Hepatocyte (in vitro differentiated cells): ENCODE measurements around the gene LILRA2. TPM values are rescaled to one million over a fixed set of nuclear protein-coding genes. Genes with fewer than 3 reads are reported as not detected.

Experiments used
- DNase-seq: peaks from one replicate; pipeline ENCODE4 v3.0.0-alpha.2; 2016; ENCODE audit warnings: low spot score
- H2AFZ ChIP-seq: fragments of 200-600 bp; sonication (generic); 2 replicates; pipeline ENCODE4 v1.6.0; 2016; ENCODE audit warnings: antibody characterized with exemption, mild to moderate bottlenecking
- H3K27ac ChIP-seq: fragments of 200-600 bp; sonication (generic); 2 replicates; pipeline ENCODE4 v1.5.1; 2016; ENCODE audit warnings: mild to moderate bottlenecking
- H3K27me3 ChIP-seq: fragments of 200-600 bp; sonication (generic); 2 replicates; pipeline ENCODE4 v1.6.1; 2016
- H3K36me3 ChIP-seq: fragments of 200-600 bp; sonication (generic); replicated peaks from 2 replicates; pipeline ENCODE4 v1.5.1; 2016; ENCODE audit warnings: low read depth; ENCODE audit not compliant: insufficient read depth
- H3K4me1 ChIP-seq: fragments of 200-600 bp; sonication (generic); 2 replicates; pipeline ENCODE4 v1.5.1; 2016; ENCODE audit warnings: mild to moderate bottlenecking, moderate library complexity; ENCODE audit not compliant: insufficient read depth
- H3K4me2 ChIP-seq: fragments of 200-600 bp; sonication (generic); 2 replicates; pipeline ENCODE4 v1.6.0; 2016
- H3K4me3 ChIP-seq: fragments of 200-600 bp; sonication (generic); 2 replicates; pipeline ENCODE4 v1.5.1; 2016; ENCODE audit warnings: mild to moderate bottlenecking
- H3K79me2 ChIP-seq: fragments of 200-600 bp; sonication (generic); 2 replicates; pipeline ENCODE4 v1.6.0; 2017; ENCODE audit warnings: mild to moderate bottlenecking
- H3K9me2 ChIP-seq: fragments of 200-600 bp; sonication (generic); replicated peaks from 2 replicates; pipeline ENCODE4 v1.6.0; 2017; ENCODE audit warnings: mild to moderate bottlenecking; ENCODE audit not compliant: insufficient read depth
- H3K9me3 ChIP-seq: fragments of 200-600 bp; sonication (generic); 2 replicates; pipeline ENCODE4 v1.5.1; 2016; ENCODE audit warnings: low read depth, mild to moderate bottlenecking
- H4K20me1 ChIP-seq: fragments of 200-600 bp; sonication (generic); 2 replicates; pipeline ENCODE4 v1.6.0; 2016; ENCODE audit warnings: mild to moderate bottlenecking; ENCODE audit not compliant: insufficient read depth, poor library complexity, severe bottlenecking
- CTCF ChIP-seq: fragments of 200-600 bp; sonication (generic); IDR thresholded peaks from 2 replicates; pipeline ENCODE4 v1.5.1; 2016; ENCODE audit warnings: antibody characterized with exemption, mild to moderate bottlenecking; ENCODE audit not compliant: poor library complexity
- EZH2 ChIP-seq: fragments of 200-600 bp; sonication (generic); IDR thresholded peaks from 2 replicates; pipeline ENCODE4 v1.6.1; 2016; ENCODE audit warnings: antibody characterized with exemption, mild to moderate bottlenecking, borderline replicate concordance
- EZH2phosphoT487 ChIP-seq: fragments of 200-600 bp; sonication (generic); IDR thresholded peaks from one replicate; pipeline ENCODE4 v1.6.1; 2018; ENCODE audit warnings: antibody characterized with exemption, mild to moderate bottlenecking, low read depth, moderate library complexity; ENCODE audit not compliant: unreplicated experiment, severe bottlenecking
- WGBS: methylation state at CpG from one replicate; pipeline ENCODE4 v1.1.6; 2016; ENCODE audit warnings: low lambda C conversion rate; ENCODE audit errors: missing lambda C conversion rate; 5-methylcytosine and 5-hydroxymethylcytosine counted together
- polyA plus RNA-seq: library from polyadenylated mRNA; unstranded; fragments of >200 nt; fragmentation: Nextera tagmentation; extraction: Ambion mirVana; gene quantifications from 2 replicates; pipeline ENCODE4 v1.2.1, GENCODE V29; 2016
- total RNA-seq: library from RNA; depleted of rRNA; stranded (reverse); fragments of >200 nt; gene quantifications from 2 replicates; pipeline ENCODE4 v1.2.3, GENCODE V29; 2014

Gene LILRA2
- total and polyA plus RNA-seq, 2 experiments from 2014 or later = not detected

- Histone ChIP-seq H3K79me2 (no peaks in the 10 kb centered on the region), H3K9me2 (no peaks in the 10 kb centered on the region), H3K36me3 (no peaks in the 10 kb centered on the region), H4K20me1 (no peaks in the 10 kb centered on the region), H2AFZ (no peak overlapping the region), H3K9me3 (no peaks in the 10 kb centered on the region), H3K4me1 (no peaks in the 10 kb centered on the region), H3K4me2 (no peak overlapping the region), H3K4me3 (no peak overlapping the region), H3K27me3 (no peaks in the 10 kb centered on the region), H3K27ac (no peak overlapping the region)
- 62% methylated on average over 5 of the region's 5 CpGs for WGBS
- DNase-seq = no peak
- TF ChIP-seq EZH2 (no peak), CTCF (no peak), EZH2phosphoT487 (no peak)
These were observed 34.2 kb downstream of the LILRA2 start for GRCh38 chr19:54607785-54608150.

DNA sequence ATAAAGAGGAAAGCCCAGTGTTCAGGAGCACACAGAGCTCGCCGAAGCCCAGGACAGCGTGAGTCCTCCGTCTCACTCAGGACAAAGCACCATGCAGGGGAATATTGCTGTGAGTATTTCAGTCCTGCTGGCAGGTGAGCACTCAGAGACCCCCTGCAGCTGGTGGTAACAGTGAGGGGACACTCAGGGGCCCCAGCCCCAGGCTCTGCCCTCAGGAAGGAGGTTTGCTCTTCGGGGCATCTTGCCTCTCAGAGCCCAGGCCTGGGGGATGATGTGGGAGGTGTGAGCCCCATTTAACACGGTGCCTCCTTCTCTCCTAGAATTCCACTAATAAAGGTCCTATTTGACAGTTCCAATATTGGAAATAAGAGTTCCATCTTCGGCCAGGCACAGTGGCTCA, 34.6 kb downstream of the LILRA2 start:
- no peak overlapping the region for H3K27ac ChIP-seq
- no peaks in the 10 kb centered on the region for H3K79me2 ChIP-seq
- H3K9me2 ChIP-seq = no peaks in the 10 kb centered on the region
- H3K9me3 ChIP-seq = no peaks in the 10 kb centered on the region
- H4K20me1 ChIP-seq = no peaks in the 10 kb centered on the region
- no peak overlapping the region for H2AFZ ChIP-seq
- H3K4me2 ChIP-seq = no peak overlapping the region
- H3K4me3 ChIP-seq = no peak overlapping the region
- no peak for DNase-seq
- H3K4me1 ChIP-seq = no peaks in the 10 kb centered on the region
- TF ChIP-seq EZH2 (no peak), CTCF (no peak), EZH2phosphoT487 (no peak)
- H3K27me3 ChIP-seq = no peaks in the 10 kb centered on the region
- 75% methylated on average over 7 of the region's 7 CpGs for WGBS
- no peaks in the 10 kb centered on the region for H3K36me3 ChIP-seq

GRCh38 chr19:54608792-54609191, 35.2 kb downstream of the LILRA2 start:
- Histone ChIP-seq H2AFZ (no peak overlapping the region), H3K36me3 (no peaks in the 10 kb centered on the region), H3K9me2 (no peaks in the 10 kb centered on the region), H3K9me3 (no peaks in the 10 kb centered on the region), H3K4me2 (no peak overlapping the region), H3K4me1 (no peaks in the 10 kb centered on the region), H3K79me2 (no peaks in the 10 kb centered on the region), H3K4me3 (no peak overlapping the region), H3K27me3 (no peaks in the 10 kb centered on the region), H3K27ac (no peak overlapping the region), H4K20me1 (no peaks in the 10 kb centered on the region)
- no peak for DNase-seq
- 84% methylated on average over 15 of the region's 15 CpGs for WGBS
- TF ChIP-seq CTCF (no peak), EZH2phosphoT487 (no peak), EZH2 (no peak)

DNA sequence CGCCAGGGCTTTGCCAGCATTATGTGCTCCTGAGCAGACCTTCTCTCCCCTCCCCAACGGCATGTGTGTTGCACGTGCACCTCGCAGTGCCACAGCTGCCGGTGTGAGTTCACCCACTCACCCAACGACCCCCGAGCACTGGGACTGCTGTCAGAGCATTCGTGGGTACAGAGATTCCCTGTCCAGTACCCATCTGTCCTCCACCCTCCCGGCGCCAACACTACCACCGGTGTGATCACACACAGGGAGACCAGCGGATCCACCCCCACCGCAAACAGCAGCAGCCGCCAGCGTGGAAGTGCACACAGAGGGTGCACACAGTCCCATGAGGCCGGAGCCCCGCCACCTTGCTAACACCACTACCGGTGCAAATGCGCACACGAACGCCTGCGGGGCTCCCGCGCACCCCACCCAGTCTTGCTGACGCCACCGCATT, 35.8 kb downstream of the LILRA2 start:
- H3K4me3 ChIP-seq = no peak overlapping the region
- 88% methylated on average over 26 of the region's 26 CpGs for WGBS
- no peaks in the 10 kb centered on the region for H3K9me2 ChIP-seq
- no peak overlapping the region for H3K4me2 ChIP-seq
- H3K9me3 ChIP-seq = no peaks in the 10 kb centered on the region
- no peak overlapping the region for H2AFZ ChIP-seq
- no peak for DNase-seq
- H3K4me1 ChIP-seq = no peaks in the 10 kb centered on the region
- H4K20me1 ChIP-seq = no peaks in the 10 kb centered on the region
- H3K79me2 ChIP-seq = no peaks in the 10 kb centered on the region
- TF ChIP-seq CTCF (no peak), EZH2 (no peak), EZH2phosphoT487 (no peak)
- H3K36me3 ChIP-seq = no peaks in the 10 kb centered on the region
- no peak overlapping the region for H3K27ac ChIP-seq
- no peaks in the 10 kb centered on the region for H3K27me3 ChIP-seq
